GM18505 (cell line): ENCODE results near the gene MASP2.
"Not testable (repeated sequence)": the region's sequence is repeated elsewhere in the genome, so short reads cannot be mapped to it uniquely, and the experiment has no call there.

Experiments used
- ATAC-seq: cut with Tn5 transposase; IDR thresholded peaks from one replicate; pipeline ENCODE4 v1.9.1; 2021; ENCODE audit not compliant: unreplicated experiment
- POLR2A ChIP-seq: IDR thresholded peaks from 4 replicates; pipeline ENCODE4 v1.6.1; 2011; ENCODE audit warnings: borderline replicate concordance; ENCODE audit not compliant: insufficient read depth, insufficient read length; ENCODE audit errors: extremely low read depth

Gene MASP2

DNA sequence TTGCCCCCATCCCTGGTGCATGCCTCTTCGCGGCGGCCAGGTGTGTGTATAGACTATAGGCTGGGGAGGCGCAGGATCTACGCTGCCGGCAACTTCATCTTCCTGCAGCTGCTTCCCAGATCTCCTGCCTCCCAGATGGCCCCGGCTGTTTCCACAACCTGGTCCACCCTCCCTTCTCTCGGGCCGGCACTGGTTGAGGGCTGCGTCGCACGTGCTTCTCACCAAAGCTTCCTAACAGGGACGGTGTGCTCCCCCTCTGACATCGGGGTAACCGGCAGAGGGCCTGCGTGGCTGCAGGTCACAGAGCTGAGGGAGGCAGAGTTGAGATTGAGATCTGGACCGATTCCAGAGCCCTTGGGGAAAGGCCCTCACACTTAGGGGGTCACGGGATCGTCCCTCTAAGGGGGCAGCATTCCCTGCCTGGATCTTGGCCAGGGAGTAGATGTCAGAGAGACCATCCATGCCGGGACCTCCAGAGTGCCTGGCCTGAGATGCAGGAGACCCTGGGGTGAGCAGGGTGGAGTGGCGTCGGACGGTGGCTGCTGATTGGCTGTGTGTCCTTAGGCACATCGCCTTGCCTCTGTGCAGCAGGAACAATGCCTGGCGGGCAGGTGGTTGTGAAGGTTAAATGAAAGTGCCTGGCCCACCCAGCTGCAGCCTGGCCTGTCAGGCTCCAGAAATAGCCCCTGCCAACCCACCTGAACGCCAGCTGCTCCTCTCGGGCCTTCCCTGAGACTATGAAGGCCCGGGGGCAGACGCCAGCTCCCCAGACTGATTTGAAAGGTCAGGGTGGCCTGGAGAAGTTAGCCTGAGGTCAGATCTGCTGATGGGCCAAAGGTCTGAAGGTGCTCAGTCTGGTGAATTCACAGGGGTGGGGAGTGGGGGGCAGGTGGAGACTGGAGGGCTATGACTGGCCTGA, 6.1 kb upstream of the MASP2 start:
- ATAC-seq: no peak
- TF ChIP-seq POLR2A: peak; percentile 9

DNA sequence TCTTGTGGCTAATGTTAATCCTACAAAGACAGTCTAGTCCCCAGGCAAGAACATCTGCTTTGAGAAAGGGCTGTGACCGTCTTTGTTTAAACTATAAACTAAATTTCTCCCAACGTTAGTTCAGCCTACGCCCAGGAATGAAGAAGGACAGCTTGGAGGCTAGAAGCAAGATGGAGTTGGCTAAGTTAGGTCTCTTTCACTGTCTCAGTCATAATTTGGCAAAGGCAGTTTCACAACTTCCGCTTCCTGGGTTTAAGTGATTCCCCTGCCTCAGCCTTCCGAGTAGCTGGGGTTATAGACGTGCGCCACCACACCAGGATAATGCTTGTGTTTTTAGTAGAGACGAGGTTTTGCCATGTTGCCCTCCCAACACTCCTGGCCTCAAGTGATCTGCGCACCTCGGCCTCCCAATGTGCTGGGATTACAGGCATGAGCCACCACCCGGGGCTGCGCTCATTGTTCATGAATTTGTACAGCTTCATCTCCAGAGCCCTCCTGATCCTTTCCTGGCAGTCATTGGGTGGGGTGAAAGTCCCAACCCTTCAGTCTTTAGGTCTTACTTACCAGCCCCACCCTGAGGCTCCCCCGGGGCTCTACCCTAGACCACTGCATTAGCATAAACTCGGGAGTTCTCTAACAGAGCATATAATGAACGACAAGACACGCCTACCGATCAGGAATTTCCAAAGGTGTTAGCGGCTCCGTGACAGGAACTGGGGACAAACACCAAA, 4.9 kb upstream of the MASP2 start:
- ATAC-seq: no peak
- peak; percentile 8 for TF ChIP-seq POLR2A

DNA sequence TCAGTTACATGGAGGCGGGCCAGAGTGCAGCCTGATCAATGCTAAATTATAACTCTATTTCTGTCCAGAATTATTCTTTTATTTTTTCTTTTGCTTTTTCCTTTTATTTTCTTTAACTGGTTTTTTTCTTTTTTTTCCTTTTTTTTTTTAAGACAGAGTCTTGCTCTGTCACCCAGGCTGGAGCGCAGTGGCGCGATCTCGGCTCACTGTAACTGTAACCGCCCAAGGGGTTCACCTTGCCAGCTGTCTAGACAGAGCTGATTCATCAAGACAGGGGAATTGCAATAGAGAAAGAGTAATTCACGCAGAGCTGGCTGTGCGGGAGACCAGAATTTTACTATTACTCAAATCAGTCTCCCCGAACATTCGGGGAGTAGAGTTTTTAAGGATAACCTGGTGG, 4.1 kb upstream of the MASP2 start:
- ATAC-seq: not testable (repeated sequence)

DNA sequence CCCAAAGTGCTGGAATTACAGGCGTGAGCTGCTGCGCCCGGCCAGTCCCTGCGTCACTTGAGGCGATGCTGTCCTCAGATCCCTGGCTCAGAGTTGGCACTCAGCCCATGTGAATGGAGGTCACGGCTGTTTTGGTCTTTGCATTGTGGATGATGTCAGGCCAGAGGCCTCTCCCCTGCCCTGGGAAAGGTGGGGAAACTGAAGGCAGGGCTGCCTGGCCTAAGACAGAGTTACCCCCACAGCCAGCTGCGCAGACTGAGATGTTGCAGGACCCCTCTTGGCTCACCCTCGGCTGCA, 821 bp downstream of the MASP2 start:
- ATAC-seq: no peak

DNA sequence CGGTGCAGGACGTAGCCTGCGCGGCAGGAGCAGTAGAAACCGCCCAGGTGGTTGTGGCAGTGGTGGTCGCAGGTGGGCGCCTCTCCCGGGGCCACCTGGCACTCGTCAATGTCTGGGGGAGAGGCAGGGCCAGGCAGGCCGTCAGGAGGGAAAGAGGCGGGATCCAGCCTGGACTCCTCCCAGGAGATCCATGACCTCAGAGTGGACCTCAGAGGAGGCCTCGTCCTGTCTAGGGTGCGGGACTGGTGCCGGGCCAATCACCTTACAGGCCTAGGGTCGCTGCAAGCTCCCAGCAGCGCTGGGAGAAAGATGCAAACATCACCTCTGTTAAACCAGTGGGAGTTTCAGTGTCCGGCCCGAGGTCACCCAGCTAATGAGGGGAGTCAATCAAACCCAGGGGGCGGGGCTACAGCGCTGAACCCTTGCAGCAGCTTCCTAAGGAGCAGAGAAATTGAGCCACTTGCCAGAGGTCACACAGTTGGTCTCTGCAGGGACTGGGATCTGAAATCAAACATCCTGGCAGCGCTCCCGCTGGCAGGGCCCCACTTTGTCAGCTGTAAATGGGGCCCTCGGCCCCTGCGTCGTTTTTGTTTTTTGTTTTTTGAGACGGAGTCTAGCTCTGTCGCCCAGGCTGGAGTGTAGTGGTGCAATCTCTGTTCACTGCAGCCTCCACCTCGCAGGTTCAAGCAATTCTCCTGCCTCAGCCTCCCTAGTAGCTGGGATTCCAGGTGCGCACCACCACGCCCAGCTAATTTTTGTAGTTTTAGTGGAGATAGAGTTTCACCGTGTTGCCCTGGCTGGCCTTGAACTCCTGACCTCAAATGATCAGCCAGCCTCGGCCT, 1.4 kb downstream of the MASP2 start:
- no peak for ATAC-seq
- TF ChIP-seq POLR2A: no peak

More for the DNA sequence above, 821 bp downstream of the MASP2 start:
- TF ChIP-seq POLR2A: no peak

DNA sequence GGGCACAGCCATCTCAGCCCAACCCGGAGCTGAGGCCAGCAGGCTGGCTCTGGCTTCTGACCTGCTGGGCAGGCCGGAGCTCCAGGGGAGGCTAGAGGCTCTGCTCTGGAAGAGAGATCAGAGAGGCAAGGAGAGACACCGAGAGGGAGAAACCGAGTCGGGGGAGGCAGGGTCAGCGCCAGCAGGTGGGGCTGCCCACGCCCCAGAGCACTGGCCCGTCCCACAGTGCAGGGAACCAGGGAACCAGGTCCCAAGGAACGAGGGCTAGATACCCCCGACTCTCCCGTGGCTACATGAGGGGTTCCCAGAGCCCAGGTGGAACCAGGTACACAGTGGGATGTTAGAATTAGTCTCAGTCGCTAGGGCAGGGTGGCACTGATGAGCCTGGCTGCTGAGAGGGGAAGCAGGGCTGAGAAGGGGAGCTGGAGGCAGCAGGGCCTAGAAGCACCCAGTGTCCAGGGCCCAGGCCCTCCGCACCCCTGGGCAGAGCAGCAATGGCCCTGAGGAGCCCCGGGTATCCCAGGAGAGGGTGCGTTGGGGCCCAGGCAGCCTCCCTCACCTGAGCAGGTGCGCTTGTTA, 2.1 kb downstream of the MASP2 start:
- ATAC-seq: no peak
- TF ChIP-seq POLR2A: no peak

DNA sequence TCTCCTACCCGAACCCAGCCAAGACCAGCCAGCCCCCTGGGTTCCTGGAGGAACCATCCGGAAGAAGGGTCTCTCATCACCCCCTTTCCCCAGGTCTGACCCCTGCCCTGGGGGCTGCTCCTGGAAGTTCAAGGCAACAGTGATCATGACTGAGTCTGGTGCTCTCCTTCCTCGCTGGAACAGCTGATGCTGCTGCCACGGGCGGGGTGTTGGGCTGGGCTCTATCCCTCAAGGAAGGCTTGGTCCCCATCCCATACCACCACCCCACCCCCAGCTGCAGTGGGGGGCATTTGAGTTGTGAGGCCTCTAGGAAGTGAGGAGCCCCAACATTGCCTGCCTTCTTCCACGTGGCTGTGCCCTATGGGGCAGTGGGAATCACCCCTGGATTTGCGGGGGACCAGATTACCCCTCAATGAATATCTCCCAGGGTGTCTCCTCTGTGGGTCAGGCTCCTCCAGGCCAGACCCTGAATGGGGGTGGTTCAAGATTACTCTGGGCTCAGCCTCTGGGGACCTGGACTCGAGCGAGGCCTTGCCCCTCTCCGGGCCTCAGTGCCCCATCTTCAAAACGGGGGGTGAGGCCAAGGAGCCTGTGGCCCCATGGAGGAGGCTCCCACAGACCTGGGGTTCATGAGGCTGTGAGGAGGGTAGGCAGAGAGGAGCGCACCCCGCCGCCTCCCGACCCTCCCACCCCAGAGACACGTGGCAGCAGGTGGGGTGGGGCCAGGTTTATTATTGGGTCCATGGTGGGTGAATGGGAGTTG, 2.8 kb downstream of the MASP2 start:
- TF ChIP-seq POLR2A: no peak
- no peak for ATAC-seq

DNA sequence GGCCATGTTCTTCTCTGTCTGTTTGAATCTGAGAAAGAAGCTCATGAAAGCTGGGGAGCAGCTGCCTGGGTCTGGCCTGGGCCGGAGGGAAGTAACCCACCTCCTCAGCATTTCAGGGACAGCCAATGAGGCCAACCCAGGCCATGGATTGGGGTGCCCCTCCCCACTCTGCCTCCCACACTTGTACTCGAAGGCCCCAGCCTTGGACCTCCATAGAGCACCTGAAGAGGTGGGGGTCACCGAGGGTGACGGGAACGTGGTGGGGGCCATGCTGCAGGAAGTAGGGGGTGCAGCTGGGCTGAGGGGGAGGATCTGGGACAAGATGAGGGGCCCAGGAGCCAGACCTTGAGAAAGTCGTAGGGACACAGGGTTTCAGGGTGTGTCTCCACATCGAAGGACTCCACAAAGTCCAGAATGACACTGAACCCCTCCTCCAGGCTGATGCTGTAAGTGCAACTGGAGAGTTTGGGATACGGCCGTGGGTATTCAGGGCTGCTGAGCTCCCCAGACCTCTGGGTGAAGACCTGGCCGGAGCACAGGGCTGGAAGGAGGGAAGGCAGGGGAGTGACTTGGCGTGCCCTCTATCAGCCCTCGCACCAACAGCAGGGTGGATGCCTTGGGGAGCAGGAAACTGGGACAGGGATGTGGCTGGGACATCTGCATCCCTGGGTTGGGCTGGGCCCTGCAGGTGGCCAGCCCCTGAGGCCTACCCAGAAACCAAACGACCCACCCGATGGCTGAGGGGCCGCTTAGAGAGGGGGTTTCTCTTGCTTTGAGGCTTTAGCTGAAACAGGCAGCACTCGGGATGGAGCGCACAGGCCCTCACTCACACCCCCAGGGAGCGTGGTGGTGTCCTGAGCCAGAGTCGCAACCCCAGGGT, 3.8 kb downstream of the MASP2 start:
- no peak for TF ChIP-seq POLR2A
- ATAC-seq: no peak

DNA sequence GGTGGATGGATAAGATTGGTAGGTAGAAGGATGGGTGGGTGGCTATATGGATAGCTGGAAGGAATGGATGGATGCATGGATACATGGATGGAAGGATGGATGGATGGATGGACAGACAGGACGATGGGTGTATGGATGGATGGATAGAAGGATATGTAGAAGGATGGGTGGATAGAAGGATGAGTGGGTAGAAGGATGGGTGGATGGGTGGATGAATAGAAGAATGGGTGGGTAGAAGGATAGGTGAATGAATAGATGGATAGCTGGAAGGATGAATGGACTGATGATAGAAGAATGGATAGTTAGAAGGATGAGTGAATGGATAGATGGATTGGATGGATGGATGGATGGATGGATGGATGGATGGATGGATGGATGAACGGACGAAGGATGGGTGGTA, 5.0 kb downstream of the MASP2 start:
- no peak for TF ChIP-seq POLR2A
- ATAC-seq: no peak

DNA sequence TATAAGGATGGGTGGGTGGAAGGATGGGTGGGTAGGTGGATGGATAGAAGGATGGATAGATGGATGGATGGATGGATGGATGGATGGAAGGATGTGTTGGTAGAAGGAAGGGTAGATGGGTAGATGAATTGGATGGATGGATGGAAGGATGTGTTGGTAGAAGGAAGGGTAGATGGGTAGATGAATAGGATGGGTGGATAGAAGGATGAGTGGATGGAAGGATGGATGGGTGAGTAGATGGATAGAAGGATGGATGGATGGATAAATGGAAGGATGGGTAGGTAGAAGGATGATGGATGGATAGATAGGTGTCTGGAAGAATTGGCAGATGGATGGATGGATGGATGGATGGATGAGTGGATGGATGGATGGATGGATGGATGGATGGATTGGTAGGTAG, 6.0 kb downstream of the MASP2 start:
- ATAC-seq: no peak
- TF ChIP-seq POLR2A: no peak

DNA sequence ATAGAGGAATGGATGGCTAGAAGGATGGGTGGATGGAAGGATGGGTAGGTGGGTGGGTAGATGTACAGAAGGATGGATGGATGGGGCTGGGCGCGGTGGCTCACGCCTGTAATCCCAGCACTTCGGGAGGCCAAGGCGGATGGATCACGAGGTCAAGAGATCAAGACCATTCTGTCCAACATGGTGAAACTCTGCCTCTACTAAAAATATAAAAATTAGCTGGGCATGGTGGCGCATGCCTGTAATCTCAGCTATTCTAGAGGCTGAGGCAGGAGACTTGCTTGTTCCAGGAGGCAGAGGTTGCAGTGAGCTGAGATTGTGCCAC, 7.0 kb downstream of the MASP2 start:
- not testable (repeated sequence) for ATAC-seq

DNA sequence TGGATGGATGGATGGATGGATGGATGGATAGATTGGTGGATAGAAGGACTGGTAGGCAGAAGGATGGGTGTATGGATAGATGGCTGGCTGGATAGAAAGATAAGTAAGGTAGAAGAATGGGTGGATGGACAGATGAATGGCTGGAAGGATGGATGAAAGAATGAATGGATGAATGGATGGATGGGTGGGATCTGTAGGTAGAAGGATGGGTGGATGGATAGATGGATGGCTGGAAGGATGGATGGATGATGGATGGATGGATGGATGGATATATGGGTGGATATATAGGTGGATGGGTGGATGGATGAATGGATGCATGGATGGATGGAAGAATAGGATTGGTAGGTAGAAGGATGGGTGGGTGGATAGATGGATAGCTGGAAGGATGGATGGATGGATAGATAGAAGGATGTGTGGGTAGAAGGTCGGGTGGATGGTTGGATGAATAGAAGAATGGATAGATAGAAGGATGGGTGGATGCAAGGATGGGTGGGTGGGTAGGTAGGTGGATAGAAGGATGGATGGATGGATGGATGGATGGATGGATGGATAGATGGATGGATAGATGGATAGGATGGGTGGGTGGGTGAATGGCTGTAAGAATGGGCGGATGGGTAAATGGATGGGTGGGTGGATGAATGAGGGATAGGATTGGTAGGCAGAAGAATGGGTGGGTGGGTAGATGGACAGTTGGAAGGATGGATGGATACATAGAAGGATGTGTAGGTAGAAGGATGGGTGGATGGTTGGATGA, 7.5 kb downstream of the MASP2 start:
- no peak for ATAC-seq
- TF ChIP-seq POLR2A: no peak

DNA sequence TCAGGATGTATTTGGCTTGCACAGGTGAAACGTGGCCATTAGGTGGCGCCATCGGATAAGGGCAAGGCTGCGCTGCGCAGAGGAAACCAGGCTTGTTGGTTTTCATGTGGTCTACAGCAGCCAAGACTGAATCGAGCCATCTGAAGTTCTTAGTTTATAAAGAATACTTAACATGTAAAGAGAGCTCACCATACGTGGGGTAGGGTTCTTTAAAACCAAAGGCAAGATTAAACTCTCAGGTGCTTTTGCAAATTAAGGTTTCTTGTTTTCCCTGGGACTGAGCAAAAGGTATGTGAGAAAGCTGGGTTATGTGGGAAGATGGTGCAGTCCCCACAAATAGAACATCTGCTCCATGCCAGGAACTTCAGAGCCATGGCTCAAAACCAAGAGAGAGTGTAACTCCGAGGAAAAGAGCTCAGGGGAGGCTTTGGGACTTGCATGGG, 9.3 kb downstream of the MASP2 start:
- no peak for ATAC-seq
- no peak for TF ChIP-seq POLR2A

DNA sequence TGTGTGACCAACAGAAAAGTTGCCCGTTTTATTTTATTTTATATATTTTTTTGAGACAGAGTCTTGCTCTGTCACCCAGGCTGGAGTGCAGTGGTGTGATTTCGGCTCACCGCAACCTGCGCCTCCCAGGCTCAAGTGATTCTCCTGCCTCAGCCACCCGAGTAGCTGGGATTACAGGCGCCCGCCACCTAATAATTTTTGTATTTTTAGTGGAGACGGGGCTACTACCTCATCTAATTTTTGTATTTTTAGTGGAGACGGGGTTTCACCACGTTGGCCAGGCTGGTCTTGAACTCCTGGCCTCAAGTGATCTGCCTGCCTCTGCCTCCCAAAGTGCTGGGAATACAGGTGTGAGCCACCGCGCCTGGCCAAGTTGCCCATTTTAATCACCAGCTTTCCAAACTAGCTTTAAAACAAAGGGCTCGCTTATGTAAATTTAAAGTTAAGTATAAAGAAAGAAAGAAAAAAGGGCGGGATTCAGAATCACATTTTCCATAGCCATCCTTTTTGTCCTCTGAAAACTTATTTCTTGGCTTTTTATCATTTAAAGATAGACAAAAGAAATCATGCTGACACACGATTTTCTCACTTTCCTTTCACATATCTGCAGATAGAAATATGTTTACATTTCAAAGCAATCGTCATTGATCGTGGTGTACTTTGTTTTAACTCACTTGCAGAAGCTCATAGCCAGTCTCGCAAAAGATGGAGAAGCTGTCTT, 9.9 kb downstream of the MASP2 start:
- not testable (repeated sequence) for ATAC-seq
